Neutrophil (primary cell): Measurements from ENCODE around the gene ADGRG1.

Source experiments
- H3K27ac ChIP-seq: fragments of 200-600 bp; sonication (generic); 2 replicates; pipeline ENCODE4 v1.5.1; 2016; ENCODE audit warnings: mild to moderate bottlenecking, moderate library complexity
- H3K27me3 ChIP-seq: fragments of 200-600 bp; sonication (generic); 2 replicates; pipeline ENCODE4 v1.6.0; 2016; ENCODE audit warnings: mild to moderate bottlenecking
- H3K36me3 ChIP-seq: fragments of 200-600 bp; sonication (generic); 2 replicates; pipeline ENCODE4 v1.5.1; 2017
- H3K4me1 ChIP-seq, 2 experiments: fragments of 200-600 bp in 1 of 2; sonication (generic) in 1 of 2; 1 replicate in 1 of 2; 2 replicates in 1 of 2; pipeline versions ENCODE4 v1.5.1 to v1.6.1; 2013 to 2016; ENCODE audit warnings: low read depth in 1 of 2, low read length in 1 of 2, mild to moderate bottlenecking in 1 of 2, moderate library complexity in 1 of 2; ENCODE audit not compliant: control insufficient read depth in 1 of 2, insufficient read depth in 1 of 2
- H3K4me3 ChIP-seq, 2 experiments: fragments of 200-600 bp in 1 of 2; sonication (generic) in 1 of 2; 1 replicate in 1 of 2; 2 replicates in 1 of 2; pipeline ENCODE4 v1.5.1; 2013 to 2016; ENCODE audit warnings: low read depth in 1 of 2, low read length in 1 of 2, mild to moderate bottlenecking in 1 of 2, moderate library complexity in 1 of 2
- H3K9me3 ChIP-seq: fragments of 200-600 bp; sonication (generic); 2 replicates; pipeline ENCODE4 v1.5.1; 2016
- TF ChIP-seq, protein P1 (sequence below): fragments of 200-600 bp; sonication (generic); IDR thresholded peaks from 2 replicates; pipeline ENCODE4 v1.5.1; 2016; ENCODE audit warnings: antibody characterized with exemption

ADGRG1 gene

DNA sequence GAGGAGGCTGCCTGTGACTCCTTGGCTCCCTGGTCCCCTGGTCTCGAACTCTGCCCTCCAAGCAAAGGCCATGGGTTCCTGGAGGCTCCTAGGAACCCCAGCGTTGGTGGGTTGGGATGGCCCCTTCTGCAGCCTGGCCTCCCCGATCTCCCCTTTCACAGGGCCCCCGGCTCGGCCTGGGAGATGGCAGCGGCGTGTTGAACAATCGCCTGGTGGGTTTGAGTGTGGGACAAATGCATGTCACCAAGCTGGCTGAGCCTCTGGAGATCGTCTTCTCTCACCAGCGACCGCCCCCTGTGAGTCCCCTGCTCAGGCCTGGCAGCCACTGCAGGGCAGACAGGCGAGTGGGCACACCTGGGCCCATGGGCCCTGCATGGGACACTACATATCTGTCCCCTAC lies 50.6 kb downstream of the ADGRG1 start:
- Histone ChIP-seq H3K4me1 (peaks cover 72 to 81% of the 10 kb centered on the region in 2 experiments), H3K27ac (peak overlapping the region; percentile 71), H3K27me3 (no peaks in the 10 kb centered on the region), H3K4me3 (peak overlapping the region in 1 of 2 experiments; percentile 24), H3K9me3 (no peaks in the 10 kb centered on the region), H3K36me3 (peaks cover 96% of the 10 kb centered on the region)
- TF ChIP-seq, protein P1, sequence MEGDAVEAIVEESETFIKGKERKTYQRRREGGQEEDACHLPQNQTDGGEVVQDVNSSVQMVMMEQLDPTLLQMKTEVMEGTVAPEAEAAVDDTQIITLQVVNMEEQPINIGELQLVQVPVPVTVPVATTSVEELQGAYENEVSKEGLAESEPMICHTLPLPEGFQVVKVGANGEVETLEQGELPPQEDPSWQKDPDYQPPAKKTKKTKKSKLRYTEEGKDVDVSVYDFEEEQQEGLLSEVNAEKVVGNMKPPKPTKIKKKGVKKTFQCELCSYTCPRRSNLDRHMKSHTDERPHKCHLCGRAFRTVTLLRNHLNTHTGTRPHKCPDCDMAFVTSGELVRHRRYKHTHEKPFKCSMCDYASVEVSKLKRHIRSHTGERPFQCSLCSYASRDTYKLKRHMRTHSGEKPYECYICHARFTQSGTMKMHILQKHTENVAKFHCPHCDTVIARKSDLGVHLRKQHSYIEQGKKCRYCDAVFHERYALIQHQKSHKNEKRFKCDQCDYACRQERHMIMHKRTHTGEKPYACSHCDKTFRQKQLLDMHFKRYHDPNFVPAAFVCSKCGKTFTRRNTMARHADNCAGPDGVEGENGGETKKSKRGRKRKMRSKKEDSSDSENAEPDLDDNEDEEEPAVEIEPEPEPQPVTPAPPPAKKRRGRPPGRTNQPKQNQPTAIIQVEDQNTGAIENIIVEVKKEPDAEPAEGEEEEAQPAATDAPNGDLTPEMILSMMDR: no peak

DNA sequence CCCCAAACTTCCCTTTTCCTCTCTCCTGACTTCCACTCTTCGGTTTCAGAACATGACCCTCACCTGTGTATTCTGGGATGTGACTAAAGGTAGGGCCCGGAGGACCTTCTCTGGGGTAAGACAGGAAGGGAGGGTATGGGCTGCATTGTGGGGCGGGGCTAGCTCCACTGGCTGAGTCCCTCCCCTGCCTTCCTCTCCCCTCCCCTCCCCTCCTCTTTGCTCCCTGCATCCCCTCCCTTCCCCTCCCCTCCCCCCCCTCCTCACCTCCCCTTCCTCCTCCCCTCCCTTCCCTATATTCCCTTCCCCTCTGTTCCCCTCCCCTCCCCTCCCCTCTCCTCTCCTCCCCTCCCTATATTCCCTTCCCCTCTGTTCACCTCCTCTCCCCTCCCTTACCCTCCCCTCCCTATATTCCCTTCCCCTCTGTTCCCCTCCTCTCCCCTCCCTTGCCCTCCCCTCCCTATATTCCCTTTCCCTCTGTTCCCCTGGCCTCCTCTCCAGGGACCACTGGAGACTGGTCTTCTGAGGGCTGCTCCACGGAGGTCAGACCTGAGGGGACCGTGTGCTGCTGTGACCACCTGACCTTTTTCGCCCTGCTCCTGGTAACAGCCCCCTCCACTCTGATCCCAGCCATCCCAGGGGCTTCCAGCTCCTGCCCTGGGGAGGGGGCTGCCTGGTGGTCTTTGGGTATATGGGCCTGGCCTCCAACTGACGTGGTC lies 51.5 kb downstream of the ADGRG1 start:
- Histone ChIP-seq H3K27ac (peak overlapping the region; percentile 71), H3K36me3 (peaks cover 99% of the 10 kb centered on the region), H3K27me3 (no peaks in the 10 kb centered on the region), H3K9me3 (no peaks in the 10 kb centered on the region), H3K4me1 (peaks cover 69 to 75% of the 10 kb centered on the region in 2 experiments), H3K4me3 (peak overlapping the region in 1 of 2 experiments; percentile 24)
- TF ChIP-seq, protein P1: no peak

DNA sequence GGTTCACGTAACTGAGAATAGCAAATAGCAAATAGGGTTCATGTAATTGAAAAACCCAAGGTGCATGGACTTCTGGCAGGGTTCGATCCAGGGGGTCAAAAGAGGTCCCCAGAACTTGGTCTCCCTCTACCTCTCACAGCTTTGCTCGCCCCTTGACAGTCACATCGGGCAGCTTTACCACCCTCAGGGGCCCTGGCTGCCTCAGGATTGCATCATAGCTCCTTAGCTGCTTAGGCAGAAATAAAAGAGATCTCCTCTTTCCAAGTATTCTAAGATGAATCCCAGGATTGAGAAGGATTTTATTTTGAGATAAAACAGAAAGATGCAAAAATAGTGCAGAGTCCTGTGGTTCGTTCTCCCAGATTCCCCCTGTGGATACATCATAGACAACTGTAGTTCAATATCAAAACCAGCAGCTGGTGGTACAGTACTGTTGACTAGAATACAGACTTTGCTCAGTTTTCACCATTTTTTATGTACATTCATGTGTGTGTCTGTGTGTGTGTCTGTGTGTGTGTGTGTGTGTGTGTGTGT lies 52.5 kb downstream of the ADGRG1 start:
- TF ChIP-seq, protein P1: no peak
- Histone ChIP-seq H3K4me3 (no peak overlapping the region), H3K27me3 (no peaks in the 10 kb centered on the region), H3K36me3 (peaks cover 99% of the 10 kb centered on the region), H3K4me1 (peaks cover 59 to 65% of the 10 kb centered on the region in 2 experiments), H3K9me3 (no peaks in the 10 kb centered on the region), H3K27ac (peak overlapping the region; percentile 71)

DNA sequence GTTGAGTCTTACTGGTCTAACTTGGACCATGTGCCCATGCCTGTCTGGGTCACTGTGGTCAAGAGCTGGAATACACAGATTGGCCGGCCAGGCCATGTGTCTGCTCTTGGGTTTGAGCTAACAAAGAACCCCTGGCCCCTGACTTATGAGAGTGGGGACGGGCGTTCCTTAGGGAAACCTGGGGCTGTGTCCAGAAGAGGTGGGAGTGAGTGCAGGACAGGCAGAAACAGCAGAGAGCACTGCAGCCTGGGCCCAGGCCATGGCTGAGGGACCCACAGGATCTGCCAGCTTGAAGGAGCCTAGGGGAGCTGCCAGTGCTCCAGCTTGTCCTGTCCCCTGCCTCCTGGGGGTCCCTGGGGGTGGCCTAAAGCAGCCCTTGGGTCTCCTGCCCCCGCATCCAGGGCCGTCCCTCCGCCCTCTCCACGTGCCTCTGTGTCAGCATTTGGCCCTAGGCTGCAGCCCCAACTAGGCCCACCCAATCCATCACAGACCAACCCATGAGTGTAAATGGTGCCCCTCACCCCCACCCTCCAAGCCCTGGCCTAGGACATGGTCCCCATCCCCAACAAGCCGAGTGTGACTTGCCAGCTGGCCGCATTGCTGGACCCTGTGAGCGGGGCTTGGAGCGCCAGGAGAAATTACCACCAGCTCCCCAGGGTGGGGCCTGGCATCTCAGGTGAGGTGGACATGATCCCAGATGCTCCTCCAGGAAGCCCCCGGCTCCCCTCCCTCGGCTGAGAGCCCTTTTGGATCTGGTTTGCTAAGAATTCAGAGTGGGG lies 53.7 kb downstream of the ADGRG1 start:
- Histone ChIP-seq H3K27ac (peak overlapping the region; percentile 96), H3K9me3 (no peaks in the 10 kb centered on the region), H3K27me3 (no peaks in the 10 kb centered on the region), H3K4me1 (peaks cover 57 to 64% of the 10 kb centered on the region in 2 experiments), H3K36me3 (peaks cover 99% of the 10 kb centered on the region), H3K4me3 (no peak overlapping the region)
- TF ChIP-seq, protein P1: no peak

DNA sequence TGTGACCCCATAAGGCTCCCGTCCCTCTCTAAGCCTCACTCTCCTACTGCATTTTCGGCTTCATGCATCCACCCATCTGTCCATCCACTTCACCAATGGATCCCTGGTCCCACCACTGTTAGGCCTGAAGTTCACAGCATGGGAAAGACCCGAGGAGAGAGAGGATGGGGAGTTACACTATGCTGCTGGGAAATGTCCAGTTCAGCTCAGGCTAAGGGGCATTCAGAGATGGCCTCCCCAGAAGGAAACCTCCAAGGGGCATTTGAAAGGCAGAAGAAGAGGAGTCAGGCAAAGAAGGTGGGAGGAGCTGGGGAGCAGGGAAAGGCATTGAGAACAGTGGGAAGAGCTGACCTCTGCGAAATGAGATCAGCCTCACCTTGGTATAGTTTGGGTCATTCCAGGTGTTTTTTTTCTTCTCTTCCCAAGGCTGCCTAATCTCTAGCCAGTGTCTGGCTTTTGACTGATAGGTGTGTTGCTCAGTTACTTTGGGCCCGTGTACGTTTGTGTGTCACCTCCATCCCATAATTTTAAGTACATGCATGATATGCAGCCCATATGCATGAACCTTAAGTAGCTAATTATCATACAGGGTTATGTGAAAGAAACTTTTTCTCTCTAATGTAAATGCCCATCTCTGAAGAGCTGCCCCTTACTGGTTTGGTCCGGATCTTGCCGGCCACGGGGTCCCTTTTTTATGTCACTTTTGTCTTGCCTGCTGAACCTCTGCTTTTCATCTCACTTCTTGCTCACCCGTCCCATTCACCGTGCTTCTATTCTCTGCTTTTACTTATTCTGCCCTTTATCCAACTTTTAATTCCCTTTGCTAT lies 54.6 kb downstream of the ADGRG1 start:
- TF ChIP-seq, protein P1: no peak
- Histone ChIP-seq H3K4me3 (no peak overlapping the region), H3K4me1 (peaks cover 57 to 64% of the 10 kb centered on the region in 2 experiments), H3K27me3 (no peaks in the 10 kb centered on the region), H3K9me3 (no peaks in the 10 kb centered on the region), H3K27ac (peak overlapping the region; percentile 96), H3K36me3 (peaks cover 97% of the 10 kb centered on the region)
